Adrenal gland (tissue), 5 donors: ENCODE measurements around the gene CACNA1C.

Source experiments
- CTCF ChIP-seq, 6 experiments: fragments of 450-650 bp in 4 of 6; fragments of 200-600 bp in 2 of 6; sonication (generic) in 1 of 6; IDR thresholded peaks; 1 replicate in 5 of 6; 2 replicates in 1 of 6; pipeline versions ENCODE4 v1.5.1 to v1.8.0; 2016 to 2021; ENCODE audit warnings: antibody characterized with exemption in 6 of 6, mild to moderate bottlenecking in 2 of 6, moderate library complexity in 1 of 6
- POLR2A ChIP-seq, 2 donors: fragments of 450-650 bp; IDR thresholded peaks; one replicate each; pipeline ENCODE4 v1.6.1; 2017; ENCODE audit warnings: antibody characterized with exemption in 2 of 2, mild to moderate bottlenecking in 2 of 2, moderate library complexity in 1 of 2
- donor health status: DM: no; HTN: no; CAD: no.

- TF ChIP-seq CTCF (IDR thresholded peaks at IDR 0.05) = no peak
- TF ChIP-seq POLR2A (IDR thresholded peaks at IDR 0.05) = no peak
Measured at GRCh38 chr12:2118481-2119255, 65.9 kb downstream of the CACNA1C start.
